ENCODE data around the gene CERT1.

Gene CERT1

DNA sequence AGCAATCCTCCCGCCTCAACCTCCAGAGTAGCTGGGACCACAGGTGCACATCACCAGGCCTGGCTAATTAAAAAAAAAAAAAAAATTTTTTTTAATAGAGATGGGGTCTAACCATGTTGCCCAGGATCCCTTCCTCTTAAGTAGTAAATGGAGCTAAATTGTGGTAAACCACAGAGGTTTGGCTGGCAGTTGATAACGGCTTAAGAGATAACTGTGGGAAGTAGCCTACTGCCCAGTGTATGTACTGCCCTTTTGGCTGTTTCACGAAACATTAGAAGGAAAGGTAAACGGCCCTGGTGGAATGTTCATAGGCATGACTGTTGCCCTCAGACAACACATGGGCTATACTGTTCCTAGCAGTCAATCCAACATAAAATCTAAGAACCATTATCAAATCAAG lies 130.0 kb downstream of the CERT1 start:
- DNase-seq: no peak

DNA sequence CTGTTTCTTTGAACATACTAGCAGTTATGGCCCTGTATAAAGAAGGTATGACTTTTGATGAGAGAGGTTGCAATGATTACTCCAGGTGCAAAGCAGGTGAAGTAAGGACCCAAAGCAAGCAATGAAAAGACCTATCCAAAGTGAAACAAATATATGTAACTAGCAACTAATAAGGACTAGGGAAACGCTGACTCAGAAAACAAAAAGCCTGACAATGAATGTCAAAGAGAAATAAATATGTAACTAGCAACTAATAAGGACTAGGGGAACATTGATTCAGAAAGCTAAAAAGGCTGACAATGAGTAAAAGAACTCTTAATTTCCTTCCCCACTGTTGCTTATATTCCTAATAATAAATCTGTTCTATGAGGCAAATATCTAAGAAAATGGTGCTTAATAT lies 131.3 kb downstream of the CERT1 start:
- DNase-seq: no peak

DNA sequence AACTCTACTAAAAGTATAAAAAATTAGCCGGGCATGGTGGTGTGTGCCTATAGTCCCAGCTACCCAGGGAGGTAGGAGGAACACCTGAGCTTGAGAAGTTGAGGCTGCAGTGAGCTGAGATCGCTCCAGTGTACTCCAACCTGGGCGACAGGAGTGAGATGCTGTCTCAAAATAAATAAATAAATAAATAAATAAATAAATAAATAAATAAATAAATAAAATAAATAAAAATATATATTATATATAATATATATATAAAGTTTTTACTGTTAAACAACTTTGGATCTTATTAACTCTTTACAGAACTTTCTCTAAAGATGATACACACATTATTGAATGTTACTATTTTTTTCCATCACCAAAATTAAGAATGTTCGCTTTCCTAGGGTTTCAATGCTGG lies 136.0 kb downstream of the CERT1 start:
- DNase-seq: no peak

DNA sequence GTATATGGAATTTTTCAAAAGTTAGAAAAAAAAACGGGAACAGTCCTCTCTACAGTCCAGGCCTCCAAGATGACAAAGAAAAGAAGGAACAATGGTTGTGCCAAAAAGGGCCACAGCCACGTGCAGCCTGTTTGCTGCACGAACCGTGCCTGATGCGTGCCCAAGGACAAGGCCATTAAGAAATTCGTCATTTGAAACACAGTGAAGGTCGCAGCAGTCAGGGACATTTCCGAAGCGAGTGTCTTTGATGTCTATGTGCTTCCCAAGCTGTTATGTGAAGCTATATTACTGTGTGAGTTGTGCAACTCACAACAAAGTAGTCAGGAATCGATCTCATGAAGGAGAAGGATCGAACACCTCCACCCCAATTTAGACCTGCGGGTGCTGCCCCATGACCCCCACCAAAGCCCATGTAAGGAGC lies 137.0 kb downstream of the CERT1 start:
- no peak for DNase-seq

DNA sequence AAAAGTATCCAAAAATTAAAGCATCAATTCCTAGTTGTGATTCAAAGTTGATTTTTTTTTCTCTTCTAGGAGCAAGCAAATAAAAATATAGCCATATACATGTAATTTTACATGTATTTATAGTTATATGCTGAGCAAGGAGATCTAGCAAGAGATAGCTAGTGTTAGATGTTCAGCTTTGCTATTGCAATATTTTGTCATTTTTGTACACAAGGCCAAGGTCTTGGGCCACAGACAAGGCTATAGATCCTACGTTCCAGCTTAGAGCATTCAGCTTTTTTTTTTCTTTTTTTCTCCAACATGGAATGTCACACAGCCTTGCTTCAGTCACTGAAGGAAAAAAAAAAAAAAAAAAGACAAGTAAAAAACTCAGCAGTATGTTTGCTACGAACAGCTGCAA lies 137.6 kb downstream of the CERT1 start:
- no peak for DNase-seq

DNA sequence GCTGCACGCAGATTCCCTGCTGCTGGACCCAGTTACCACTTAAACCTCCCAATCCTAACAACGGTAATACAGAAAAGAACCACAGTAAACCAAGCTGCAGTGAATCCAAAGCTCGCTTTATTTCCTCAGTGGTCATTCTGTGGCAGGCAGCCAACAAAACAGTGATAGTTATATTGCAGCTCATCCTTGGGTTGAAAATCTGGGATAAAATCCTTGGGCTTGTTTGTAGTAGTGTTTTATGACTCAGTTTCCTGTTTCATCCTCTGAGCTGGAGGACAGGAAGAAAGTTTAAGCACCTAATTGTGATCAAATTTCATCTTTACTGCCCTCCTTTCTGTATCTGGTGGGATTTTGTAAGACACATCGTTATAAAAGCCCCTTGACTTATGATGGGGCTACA lies 143.0 kb downstream of the CERT1 start:
- no peak for DNase-seq

DNA sequence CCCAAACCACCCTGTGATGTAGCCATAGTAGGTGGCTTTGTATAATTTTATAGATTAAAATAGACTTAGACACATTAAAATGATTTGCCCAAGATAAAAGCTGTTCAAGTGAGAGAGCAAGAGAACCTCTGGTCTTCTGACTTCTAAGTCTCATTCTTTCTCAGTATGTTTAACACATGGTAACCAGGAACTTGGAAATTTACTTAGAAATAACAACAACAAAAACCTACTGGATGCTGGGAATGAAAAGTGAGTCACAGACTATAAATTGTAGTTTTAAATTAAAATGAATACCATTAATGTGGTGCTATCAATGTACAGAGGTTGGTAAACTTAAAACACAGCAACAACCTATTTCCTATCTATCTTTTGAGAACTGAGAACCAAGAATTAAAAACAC lies 144.0 kb downstream of the CERT1 start:
- no peak for DNase-seq

DNA sequence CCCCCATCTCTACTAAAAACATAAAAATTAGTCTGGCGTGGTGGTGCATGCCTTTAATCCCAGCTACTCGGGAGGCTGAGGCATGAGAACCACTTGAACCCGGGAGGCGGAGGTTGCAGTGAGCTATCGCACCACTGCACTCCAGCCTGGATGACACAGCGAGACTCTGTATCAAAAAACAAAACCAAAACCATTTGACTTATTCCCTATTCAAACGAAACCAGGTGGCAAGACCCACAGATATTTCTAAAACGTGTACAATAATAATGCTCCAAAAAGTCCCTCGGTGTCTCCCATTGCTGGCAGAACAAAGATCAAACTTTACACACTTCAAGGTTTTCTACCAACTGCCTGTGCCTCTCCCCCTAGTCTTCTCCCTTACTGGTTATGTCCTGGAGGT lies 144.6 kb downstream of the CERT1 start:
- DNase-seq: no peak

DNA sequence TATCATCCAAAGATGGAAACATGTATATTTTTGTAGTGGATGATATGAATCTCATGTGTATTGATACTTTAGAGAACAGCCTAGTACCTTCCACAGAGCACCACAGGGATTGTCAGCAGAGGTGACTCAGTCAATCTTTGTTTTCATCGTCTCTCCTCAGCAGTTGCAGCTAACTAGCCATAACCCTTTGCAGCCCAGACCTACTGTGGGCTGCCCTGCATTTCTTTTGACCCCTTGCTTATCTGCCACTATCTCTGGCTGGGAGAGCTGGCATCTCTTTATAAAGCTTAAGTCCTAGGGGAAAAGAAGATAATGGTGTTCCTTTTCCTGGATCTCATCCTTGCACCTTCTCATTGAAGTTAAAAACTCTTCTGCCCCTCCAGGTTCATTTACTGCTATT lies 145.7 kb downstream of the CERT1 start:
- DNase-seq: no peak

DNA sequence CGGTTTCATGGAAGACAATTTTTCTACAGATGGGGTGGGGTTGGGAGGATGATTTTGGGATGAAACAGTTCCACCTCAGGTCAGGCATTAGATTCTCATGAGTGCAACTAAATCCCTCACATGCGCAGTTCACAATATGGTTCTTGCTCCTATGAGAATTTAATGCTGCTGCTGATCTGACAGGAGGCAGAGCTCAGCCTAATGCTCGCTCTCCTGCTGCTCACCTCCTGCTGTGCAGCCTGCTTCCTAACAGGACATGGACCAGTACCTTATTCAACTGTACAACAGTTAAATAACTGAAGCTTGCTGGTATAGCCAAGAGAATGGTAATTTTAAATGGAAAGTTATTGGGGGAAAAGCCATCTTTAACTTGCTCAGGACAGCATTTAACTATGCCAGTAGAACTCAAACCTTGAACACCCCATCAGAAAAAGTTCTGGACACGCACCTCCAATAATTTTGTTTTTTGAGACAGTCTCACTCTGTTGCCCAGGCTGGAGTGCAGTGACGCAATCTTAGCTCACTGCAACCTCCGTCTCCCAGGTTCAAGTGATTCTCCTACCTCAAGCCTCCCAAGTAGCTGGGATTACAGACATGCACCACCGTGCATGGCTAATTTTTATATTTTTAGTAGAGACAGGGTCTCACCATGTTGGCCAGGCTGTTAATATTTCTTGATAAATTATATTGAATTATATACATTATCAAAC lies 146.7 kb downstream of the CERT1 start:
- no peak for DNase-seq

DNA sequence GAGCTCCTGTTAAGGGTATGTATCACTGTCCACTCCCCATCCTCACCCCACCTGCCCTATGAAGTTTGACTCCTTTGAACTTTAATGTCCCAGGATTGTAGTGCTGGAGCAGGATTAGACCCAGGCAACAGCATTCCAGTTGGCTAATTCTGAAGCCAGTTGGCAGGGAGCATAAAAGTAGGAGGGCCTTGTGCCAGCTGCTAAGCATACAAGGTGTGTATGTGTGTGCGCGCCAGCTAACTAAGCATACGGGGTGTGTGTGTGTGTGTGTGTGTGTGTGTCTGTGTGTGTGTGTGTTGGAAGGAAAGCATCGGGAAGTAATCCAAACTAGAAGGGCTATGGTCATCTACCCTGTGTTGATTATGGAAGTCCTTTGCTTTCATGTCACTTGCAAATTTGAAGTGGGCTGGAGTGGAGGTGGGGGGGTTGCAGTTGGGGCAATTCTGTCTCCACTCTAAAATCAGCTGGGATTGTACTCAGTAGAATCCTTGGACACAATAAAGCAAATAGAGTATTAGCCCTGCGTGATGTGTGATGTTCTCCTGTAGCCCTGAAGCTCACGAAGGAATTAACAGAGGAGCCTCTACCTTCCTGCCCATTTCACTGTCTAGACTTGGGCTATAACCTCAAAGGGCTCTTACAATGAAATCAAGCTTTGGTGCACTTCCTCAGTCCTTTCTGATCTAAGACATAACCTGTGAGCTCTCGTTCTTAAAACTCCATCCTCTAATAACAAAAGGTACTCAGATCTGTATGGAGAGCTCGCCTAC lies 147.5 kb downstream of the CERT1 start:
- no peak for DNase-seq

DNA sequence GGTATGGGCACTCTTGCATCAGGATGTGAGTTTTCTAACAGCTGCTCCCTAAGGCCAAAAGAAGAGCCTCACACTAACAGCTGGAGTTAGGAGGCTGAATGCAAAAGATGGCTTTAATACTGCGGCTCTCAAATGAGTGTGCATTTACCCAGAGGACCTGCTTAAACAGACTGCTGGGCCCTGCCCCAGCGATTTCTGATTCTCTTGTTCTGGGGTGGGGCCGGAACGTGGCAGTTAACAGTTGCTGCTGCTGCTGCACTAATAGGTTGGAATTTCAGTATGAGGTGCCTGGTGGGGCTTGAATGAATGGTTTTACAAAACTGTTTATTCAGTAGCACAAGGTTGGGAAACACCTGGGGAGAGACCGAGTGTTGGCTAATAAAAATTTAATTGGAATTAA lies 148.3 kb downstream of the CERT1 start:
- DNase-seq: no peak

DNA sequence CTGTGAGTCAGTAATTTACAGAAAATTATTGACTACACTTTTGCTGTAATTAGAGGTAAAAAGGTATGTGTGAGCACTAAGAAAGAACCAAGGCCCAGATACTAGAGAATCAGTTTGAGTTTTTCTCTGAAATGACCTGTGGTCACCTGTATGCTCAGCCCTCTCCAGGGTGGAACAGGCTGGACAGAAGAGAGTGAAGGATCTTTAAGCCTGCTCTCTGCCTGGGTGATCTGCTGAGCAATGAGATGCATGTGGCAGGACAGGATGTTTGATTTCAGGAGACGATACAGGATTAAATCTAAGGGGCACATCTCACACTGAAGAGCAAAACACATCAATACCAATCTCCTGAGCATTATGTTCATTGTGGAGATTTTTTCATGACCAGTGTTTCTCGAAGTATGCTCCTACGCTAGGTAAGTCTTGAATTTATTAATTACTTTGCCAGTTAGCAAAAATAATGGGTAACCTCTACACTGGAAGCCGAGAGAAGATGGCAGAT lies 148.9 kb downstream of the CERT1 start:
- DNase-seq: no peak

DNA sequence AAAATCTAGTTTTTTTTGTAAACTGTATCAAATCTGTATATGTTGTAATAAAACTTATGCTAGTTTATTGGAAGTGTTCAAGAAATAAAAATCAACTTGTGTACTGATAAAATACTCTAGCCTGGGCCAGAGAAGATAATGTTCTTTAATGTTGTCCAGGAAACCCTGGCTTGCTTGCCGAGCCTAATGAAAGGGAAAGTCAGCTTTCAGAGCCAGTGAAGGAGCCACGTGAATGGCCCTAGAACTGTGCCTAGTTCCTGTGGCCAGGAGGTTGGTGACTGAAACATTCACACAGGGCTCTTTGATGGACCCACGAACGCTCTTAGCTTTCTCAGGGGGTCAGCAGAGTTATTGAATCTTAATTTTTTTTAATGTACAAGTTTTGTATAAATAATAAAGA lies 150.1 kb downstream of the CERT1 start:
- DNase-seq: no peak

DNA sequence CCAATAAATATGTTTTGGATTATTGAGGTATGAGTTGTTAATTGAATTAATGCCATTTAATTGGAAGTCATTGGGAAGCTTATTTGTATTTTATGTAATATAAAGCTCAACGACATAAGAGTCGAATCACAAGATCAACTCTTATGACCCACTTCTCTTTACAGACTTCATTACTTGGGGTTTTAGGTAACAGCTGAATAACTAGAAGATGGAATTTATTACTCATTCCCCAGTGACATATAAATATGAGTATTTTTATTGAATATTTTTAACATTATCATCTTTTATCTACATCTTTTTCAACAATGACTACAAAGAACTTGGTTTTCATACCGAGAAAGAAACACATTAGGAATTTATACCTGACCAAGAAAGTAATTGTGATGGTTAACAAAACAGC lies 153.3 kb downstream of the CERT1 start:
- DNase-seq: no peak

DNA sequence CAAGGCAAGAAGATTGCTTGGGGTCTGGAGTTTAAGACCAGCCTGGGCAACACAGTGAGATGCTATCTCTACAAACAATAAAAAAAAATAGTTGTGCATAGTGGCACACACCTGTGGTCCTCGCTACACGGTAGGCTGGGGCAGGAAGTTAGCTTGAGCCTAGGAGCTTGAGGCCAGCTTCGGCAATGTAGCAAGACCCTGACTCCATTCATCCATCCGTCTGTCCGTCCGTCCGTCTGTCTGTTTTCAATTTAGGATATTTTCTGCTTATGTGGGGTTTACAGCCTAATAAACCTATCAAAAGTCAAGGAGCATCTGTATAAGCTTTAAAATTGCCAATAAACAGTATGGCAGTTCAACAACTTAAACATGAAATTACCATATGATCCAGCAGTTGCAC lies 154.7 kb downstream of the CERT1 start:
- no peak for DNase-seq

DNA sequence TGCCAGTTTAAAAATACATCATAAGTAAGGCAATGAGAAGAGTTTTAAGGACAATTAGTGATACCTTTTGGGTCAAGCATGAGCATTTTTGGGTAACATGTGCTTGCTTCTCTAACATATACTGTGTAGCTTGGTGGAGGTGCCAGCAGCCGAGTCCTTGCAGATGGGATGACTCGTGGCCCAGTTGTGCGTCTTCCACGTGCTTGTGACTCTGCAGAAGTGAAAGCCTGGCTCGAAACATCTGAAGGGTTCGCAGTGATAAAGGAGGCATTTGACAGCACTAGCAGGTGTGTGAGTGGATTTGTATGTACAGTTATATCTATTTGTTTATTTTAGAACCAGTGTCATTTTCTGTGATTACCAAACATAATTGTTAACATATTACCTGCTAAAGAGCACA lies 156.2 kb downstream of the CERT1 start:
- DNase-seq: no peak

DNA sequence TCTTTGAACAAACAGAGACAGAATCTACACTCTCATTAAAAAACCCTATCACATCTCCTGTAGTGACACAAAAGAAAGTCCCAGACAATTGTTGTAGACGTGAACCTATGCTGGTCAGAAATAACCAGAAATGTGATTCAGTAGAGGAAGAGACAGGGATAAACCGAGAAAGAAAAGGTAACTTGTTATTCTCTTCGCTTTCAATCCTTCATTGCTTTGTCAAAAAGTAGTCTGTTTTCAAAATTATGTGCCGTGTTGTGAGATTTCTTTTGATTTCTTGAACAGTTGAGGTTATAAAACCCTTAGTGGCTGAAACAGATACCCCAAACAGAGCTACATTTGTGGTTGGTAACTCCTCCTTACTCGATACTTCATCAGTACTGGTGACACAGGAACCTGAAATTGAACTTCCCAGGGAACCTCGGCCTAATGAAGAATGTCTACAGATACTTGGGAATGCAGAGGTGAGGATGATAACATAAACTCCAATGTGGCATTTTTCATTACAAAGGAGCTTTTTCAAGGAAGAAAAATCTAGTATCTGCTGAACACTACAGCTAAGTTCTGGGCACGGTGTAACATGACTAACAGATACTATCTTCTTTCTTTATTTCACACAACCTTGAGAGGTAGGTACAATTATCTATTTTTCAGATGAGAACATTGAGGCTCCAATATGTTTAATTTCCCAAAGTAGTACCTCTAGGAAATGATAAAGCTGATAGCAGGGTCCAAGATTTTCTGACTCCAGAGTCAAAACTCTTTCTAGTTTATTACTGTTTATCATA lies 160.1 kb downstream of the CERT1 start:
- DNase-seq: no peak

DNA sequence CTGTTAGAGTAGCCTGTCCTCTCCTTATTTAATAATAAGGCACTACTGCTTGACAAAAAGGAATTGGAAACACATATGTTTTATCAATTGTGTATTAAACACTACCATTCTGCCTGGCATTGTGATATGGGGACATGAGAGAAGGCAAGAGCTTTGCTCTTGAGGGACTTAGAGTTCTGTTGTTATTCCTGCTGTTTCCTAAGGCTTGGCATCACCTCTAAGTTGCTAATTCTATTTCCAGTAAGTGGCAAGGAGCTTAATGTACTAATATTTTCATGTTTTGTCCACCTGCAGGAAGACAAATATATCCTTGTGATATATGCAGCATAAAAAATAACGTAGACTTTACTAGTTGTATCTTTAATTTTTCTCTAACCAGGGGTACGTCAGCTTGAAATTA lies 161.8 kb downstream of the CERT1 start:
- DNase-seq: no peak

DNA sequence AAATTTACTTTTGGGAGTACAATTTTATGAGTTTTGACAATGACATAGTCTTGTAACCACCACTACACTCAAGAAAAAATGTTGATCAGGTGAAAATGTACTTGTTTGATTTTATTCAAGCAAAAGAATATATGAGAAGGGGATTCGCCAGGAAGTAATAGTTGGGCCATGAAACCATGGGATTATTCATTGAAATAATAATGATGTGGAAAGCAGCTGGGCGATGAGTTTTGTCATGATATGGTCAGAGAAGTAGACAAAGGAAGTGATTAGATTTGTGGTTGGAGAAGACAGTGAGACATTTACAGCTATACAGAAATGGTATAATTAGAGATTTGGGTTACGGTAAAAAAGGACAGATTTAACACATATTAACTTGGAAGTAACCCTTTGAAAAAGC lies 163.2 kb downstream of the CERT1 start:
- no peak for DNase-seq

DNA sequence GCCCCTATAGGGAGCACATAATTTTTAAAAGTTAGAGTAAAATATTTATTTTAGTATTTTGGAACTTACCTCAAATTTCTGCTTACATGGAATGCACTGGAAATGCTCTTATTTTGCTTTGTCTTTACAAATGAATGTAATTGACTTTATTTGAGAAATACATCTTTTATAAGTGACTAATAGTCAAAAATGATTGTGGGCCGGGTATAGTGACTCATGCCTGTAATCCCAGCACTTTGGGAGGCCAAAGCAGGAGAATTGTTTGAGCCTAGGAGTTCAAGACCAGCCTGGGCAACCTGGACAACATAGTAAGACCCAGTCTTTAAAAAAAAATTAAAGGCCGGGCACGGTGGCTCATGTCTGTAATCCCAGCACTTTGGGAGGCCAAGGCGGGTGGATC lies 168.6 kb downstream of the CERT1 start:
- no peak for DNase-seq

DNA sequence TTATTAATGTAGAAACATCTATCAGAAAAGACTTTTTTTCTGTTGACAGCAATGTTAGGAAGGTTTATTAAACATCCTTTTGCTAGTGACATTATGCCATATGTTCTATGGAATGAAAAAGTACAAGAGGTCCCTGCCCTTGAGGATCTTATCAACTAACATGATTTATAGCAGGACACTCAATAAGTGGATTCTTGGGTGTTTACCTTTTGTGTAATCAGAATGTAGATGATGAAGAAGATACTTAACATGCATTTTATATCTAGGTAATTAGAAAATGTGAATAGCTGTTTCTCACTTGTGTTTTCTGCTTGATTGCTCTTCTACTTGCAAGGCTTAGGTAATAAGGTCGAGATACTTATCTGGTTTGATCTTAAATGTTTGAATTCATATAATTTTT lies 169.5 kb downstream of the CERT1 start:
- no peak for DNase-seq

DNA sequence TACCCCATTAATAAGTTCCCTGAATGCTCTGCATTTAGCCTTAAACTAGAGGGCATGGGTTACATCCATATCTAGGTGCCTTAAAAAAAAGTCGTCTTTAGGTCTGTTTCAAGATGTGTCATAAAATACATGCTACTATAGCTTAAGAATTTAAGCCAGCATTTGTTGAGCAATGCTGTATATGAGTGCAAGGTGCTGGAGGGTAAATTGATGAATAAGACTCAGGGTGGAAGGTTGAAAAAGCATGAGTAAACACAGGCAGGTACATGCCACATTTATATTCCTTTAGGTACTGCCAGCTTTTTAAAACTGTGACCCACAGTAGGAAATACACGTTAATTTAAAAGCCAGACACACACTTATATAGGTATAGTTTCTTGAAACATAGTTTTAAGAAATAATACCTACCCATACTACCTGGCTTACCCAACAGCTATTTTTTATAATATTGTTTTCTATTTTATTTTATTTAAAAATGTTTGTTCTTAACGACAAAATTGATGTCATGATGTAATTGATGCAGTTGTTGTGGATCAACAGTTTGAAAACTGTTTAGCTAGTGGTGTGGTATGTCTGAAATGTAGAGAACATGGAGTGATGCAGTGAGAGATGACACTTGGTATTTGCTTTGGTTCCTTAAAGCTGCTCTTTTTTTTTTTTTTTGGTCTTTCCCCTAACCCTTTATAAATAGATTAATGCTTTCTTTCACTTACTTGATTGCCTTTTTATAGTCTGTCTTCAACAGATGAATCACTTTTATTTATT lies 170.5 kb downstream of the CERT1 start:
- no peak for DNase-seq
